NCI-H2081 treated with DMSO at 0.1 percent for 48 hours (cell line): Measurements from ENCODE around the gene UGT1A1.
A peak's percentile ranks its signal among the peaks of the same experiment; 100 is the strongest.
"Not testable (repeated sequence)": the region's sequence is repeated elsewhere in the genome, so short reads cannot be mapped to it uniquely, and the experiment has no call there.

ENCODE experiments used
- DNase-seq: peaks from one replicate; lab custom pipeline; 2025; lab: John Stamatoyannopoulos, UW

The UGT1A1 gene

DNA sequence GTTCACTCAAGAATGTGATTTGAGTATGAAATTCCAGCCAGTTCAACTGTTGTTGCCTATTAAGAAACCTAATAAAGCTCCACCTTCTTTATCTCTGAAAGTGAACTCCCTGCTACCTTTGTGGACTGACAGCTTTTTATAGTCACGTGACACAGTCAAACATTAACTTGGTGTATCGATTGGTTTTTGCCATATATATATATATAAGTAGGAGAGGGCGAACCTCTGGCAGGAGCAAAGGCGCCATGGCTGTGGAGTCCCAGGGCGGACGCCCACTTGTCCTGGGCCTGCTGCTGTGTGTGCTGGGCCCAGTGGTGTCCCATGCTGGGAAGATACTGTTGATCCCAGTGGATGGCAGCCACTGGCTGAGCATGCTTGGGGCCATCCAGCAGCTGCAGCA lies at the start of gene UGT1A1:
TSS of gene UGT1A1 (plus strand) at position 228 of the 400 bp plus-strand sequence. CDS start at position 246, 18 bp downstream.
- DNase-seq = no peak

DNA sequence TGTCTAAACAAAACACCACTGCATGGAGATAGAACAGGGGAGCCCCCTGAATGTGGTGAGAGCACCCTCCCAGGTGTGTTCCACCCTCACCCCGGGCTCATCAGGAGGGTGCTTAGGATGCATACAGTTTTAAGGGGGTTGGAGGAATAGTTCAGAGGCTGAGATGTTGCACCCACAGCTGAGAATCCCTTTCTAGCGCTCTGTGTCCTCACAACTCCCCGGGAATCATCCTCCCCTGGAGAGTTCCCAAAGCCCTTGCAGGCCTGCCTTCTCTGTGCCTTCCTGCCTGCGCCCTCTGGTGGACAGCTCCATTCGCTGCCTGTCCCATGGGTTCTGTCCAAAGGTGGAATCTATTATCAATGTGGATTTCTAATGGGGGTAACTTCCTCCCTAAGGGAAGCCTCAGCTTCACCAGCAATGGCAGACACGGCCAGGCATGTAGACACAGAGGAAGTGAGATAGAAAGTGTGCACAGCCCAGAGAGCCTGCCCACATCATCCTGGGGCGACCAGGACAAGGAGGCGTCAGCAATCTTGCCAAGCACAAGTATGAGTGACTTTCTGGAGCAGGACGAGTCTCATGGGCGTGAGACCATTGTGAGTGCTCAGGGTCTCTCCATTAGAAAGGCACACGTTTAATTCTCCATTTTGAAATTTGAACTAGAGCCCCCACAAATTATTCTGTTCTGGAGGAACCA lies 48.6 kb upstream of the UGT1A1 start:
- DNase-seq = peak; percentile 32

DNA sequence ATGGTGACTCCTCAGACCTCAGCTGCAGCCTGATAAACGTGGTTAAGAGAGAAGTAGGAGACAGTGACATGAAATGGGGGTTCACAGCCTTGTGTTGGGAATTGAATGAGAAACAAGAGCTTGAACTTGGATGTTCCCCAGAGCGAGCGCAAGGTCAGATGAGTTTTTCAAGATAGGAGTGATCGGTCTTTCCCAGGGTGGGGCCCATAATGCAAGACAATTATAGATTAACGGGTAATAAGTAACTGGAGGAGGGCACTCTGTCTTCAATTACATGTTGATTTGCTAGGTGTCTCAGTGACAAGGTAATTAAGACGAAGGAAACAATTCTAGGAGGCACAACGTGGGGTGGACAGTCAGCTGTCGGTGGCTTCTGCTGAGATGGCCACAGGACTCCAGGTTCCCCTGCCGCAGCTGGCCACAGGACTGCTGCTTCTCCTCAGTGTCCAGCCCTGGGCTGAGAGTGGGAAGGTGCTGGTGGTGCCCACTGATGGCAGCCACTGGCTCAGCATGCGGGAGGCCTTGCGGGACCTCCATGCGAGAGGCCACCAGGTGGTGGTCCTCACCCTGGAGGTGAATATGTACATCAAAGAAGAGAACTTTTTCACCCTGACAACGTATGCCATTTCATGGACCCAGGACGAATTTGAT lies 47.3 kb upstream of the UGT1A1 start, which contains the start of gene UGT1A5:
TSS of gene UGT1A5 (plus strand) at position 297 of the 651 bp plus-strand sequence. CDS start at position 382, 85 bp downstream.
- DNase-seq = no peak

DNA sequence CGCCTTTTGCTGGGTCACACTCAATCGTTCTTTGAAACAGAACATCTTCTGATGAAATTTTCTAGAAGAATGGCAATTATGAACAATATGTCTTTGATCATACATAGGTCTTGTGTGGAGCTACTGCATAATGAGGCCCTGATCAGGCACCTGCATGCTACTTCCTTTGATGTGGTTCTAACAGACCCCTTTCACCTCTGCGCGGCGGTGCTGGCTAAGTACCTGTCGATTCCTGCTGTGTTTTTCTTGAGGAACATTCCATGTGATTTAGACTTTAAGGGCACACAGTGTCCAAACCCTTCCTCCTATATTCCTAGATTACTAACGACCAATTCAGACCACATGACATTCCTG lies 46.8 kb upstream of the UGT1A1 start:
- no peak for DNase-seq

DNA sequence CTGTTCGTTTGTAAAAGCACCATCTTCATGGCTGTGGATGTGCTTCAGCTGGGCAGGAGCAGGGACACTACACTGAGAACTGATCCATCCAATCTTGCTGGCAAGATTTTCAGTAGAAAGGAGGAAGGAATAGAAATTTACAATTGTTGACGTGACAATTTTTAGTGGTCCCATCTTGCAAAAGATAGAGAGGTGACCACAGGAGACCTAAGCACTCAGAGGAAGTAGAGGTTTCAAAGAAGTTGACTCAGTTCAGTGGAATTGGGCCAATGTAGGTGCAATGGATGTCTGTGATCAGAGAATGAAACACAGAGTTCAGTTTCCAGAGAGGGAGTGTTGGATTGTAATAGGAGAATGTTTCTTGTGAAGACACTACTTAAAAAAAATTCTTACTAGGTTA lies 45.9 kb upstream of the UGT1A1 start:
- DNase-seq = no peak

DNA sequence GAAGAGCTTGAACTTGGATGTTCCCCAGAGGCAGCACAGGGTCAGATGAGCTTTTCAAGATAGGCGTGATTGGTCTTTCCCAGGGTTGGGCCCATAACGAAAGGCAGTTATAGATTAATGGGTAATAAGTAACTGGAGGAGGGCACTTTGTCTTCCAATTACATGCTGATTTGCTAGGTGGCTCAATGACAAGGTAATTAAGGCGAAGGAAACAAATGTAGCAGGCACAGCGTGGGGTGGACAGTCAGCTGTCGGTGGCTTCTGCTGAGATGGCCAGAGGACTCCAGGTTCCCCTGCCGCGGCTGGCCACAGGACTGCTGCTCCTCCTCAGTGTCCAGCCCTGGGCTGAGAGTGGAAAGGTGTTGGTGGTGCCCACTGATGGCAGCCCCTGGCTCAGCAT lies 41.5 kb upstream of the UGT1A1 start, which contains the start of gene UGT1A4:
TSS of gene UGT1A4 (plus strand) at position 185 of the 400 bp plus-strand sequence. CDS start at position 270, 85 bp downstream.
- DNase-seq = no peak

DNA sequence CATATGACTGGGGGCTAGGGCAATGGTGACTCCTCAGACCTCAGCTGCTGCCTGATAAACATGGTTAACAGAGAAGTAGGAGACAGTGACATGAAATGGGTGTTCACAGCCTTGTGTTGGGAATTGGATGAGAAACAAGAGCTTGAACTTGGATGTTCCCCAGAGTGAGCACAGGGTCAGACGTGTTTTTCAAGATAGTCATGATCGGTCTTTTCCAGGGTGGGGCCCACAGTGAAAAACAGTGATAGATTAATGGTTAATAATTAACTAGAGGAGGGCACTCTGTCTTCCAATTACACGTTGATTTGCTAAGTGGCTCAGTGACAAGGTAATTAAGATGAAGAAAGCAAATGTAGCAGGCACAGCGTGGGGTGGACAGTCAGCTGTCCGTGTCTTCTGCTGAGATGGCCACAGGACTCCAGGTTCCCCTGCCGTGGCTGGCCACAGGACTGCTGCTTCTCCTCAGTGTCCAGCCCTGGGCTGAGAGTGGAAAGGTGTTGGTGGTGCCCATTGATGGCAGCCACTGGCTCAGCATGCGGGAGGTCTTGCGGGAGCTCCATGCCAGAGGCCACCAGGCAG lies 31.3 kb upstream of the UGT1A1 start, which contains the start of gene UGT1A3:
TSS of gene UGT1A3 (plus strand) at position 320 of the 579 bp plus-strand sequence. CDS start at position 405, 85 bp downstream.
- no peak for DNase-seq

DNA sequence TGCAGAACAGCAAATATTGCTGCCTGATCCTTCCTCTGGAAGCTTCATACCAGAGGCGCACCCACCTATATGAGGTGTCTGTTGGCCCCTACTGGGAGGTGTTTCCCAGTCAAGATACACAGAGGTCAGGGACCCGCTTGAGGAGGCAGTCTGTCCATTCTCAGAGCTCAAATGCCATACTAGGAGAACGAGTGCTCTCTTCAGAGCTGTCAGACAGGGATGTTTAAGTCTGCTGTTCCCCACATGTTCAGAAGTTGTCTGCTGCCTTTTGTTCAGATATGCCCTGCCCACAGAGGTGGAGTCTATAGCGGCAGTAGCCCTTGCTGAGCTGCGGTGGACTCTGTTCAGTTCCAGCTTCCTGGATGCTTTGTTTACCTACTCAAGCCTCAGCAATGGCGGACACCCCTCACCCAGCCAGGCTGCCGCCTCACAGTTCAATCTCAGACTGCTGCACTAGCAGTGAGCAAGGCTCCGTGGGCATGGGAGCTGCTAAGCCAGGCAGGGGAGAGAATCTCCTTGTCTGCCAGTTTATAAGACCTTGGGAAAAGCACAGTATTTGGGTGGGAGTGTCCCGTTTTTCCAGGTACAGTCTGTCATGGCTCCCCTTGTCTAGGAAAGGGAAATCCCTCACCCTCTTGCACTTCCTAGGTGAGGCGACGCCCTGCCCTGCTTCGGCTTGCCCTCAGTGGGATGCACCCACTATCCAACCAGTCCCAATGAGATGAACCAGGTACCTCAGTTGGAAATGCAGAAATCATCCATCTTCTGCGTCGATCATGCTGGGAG lies 23.0 kb upstream of the UGT1A1 start:
- DNase-seq = not testable (repeated sequence)

DNA sequence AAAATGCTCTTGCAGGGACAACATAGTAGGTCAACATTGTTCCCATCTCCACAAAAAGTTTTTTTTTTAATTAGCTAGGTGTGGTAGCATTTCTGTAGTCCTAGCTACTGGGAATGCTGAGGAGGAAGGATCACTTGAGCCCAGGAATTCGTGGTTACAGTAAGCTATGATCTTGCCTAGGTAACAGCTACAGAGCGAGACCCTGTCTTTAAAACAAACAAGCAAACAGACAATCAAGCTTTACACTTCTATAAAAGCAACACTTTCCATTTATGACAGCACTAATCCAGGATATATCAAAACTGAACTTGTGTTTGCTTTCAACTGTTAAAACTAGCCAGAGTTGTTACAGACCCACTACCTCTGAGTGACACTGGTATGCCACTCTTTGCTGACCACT lies 19.2 kb upstream of the UGT1A1 start:
- no peak for DNase-seq

DNA sequence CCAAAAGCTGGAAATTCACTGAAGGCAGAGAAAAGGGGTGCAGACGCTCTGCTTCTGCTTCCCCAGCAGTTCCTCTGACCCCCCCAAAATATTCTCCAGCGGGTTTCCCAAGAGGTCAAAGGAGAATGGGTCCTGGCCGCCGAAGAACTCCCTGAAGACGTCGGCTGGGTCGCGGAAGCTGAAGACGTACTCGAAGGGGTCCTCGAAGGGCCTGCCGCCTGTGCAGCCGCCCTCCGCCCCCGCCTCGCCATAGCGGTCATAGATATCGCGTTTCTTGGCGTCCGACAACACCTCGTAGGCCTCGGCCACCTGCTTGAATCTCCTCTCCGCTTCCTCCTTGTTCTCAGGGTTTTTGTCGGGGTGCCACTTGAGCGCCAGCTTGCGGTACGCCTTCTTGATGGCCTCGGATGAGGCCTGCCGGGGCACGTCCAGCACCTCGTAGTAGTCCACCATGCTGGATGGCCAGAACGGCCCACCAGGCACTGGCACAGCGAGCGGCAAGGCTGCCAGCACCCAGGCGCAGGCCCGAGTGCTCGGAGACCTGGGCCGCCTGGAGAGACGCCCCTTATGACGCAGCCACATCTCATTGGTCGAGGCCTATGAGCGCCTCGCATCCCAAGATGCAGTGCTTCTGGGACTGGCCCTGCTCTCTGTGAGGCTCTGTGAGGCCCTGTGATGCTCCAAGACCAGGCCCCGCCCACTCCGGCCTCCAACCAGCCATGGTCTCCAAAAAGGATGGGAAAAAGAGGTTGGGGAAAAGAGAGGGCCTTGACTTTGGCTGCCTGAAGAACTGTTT lies 16.4 kb upstream of the UGT1A1 start:
- DNase-seq = no peak

DNA sequence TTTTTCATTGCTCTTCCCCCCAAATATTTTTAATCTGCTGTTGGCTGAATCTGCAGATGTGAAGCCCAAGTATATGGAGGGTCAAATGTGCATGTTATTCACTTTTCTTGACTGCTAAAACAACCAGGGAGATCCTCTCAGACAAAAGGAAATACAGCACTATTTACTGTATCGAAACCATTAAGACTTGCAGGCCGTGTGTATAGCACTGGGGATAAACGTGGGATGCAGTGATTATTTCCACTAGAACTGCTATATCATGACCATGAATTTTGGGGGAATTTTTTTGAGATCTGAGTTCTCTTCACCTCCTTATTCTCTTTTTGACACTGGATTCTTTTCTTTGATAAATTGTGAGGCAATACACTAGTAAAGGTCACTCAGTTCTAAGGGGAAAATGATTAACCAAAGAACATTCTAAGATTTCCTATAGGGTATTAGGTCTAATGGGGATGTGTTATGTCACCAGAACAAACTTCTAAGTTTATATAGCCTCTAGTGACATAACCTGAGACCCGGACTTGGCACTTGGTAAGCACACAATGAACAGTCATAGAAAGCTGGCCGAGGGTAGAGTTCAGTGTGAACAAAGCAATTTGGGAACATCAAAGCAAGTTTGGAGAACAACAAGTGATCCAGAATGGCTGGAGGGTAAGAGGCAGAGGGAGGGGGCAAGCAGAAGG lies 14.9 kb upstream of the UGT1A1 start:
- no peak for DNase-seq

DNA sequence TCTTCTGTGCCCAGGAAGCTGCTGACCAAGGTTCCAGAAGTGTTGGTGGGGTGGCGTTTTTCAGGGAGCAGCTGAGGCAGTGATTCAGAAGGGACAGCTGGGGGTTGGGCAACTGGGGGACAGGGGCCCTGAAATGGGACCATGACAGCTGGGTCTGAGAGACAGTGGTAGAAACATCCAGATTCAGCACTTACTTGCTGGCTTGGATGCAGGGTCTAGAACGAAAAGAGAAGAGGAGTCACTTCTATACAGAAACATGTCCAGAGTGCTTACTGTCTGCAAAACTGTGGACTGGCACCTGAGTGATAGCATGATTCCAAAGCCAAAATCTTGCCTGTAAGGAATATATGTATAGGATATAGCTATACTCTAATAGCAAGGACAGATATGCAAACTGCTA lies 14.2 kb upstream of the UGT1A1 start:
- DNase-seq = not testable (repeated sequence)

DNA sequence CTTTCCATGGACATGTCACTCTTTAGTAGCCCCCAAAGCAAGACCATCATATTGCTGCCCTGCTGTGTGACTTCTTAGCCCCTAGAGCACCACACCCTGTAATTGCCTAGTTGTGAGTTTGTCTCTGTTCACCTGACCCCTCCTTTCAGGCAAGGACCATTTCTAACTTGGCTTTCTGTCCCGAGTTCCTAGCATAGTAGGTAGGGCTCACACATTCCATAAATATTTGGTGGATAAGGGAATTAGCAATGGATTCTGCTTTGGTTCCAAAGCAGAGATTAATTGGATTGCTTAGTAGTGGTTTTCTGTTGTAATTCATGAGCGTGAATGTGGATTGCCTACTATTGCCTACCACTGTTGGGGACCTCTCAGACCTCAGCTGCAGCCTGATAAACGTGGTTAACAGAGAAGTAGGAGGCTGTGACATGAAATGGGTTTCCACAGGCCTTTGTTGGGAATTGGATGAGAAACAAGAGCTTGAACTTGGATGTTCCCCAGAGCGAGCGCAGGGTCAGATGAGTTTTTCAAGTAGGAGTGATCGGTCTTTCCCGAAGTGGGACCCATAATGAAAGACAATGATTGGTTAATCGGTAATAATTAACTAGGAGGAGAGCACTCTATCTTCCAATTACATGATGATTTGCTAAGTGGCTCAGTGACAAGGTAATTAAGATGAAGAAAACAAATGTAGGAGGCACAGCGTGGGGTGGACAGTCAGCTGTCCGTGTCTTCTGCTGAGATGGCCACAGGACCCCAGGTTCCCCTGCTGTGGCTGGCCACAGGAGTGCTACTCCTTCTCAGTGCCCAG lies 13.4 kb upstream of the UGT1A1 start:
- no peak for DNase-seq

DNA sequence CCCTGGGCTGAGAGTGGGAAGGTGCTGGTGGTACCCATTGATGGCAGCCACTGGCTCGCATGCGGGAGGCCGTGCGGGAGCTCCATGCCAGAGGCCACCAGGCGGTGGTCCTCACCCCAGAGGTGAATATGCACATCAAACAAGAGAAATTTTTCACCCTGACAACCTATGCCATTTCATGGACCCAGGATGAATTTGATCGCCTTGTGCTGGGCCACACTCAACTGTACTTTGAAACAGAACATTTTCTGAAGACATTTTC lies 12.9 kb upstream of the UGT1A1 start:
- DNase-seq = no peak

DNA sequence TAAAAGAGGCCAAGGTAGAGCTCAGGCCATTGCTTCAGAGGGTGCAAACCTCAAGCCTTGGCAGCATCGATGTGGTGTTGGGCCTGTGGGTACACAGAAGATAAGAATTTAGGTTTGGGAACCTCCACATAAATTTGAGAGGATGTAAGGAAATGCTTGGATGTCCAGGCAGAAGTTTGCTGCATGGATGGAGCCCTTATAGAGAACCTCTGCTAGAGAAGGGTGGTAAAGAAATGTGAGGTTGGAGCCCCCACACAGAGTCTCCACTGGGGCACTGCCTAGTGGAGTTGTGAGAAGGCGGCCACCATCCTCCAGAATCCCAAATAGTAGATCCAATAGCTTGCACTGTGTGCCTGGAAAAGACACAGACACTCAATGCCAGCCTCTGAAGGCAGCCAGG lies 9.4 kb upstream of the UGT1A1 start:
- DNase-seq = not testable (repeated sequence)

DNA sequence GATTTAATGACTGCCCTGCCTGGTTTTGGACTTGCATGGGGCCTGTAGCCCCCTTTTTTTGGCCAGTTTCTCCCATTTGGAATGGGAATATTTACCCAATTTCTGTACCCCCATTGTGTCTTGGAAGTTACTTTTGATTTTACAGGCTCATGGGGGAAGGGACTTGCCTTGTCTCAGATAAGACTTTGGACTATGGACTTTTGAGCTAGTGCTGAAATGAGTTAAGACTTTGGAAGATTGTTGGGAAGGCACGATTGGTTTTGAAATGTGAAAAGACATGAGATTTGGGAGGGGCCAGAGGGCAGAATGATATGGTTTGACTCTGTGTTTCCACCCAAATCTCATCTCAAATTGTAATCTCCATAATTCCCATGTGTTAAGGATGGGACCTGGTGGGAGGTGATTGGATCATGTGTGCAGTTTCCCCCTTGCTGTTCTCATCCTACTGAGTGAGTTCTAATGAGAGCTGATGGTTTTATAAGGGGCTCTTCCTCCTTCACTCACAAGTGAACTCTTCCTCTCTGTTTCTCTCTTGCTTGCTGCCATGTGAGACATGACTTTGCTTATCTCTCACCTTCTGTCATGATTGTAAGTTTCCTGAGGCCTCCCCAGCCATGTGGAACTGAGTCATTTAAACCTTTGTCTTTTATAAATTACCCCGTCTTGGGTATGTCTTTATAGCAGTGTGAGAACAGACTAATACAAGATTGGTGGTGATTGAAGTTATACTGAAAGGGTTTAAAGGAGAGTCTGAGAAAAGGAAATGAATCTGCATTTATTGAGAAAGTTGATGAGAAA lies 8.7 kb upstream of the UGT1A1 start:
- DNase-seq = not testable (repeated sequence)

DNA sequence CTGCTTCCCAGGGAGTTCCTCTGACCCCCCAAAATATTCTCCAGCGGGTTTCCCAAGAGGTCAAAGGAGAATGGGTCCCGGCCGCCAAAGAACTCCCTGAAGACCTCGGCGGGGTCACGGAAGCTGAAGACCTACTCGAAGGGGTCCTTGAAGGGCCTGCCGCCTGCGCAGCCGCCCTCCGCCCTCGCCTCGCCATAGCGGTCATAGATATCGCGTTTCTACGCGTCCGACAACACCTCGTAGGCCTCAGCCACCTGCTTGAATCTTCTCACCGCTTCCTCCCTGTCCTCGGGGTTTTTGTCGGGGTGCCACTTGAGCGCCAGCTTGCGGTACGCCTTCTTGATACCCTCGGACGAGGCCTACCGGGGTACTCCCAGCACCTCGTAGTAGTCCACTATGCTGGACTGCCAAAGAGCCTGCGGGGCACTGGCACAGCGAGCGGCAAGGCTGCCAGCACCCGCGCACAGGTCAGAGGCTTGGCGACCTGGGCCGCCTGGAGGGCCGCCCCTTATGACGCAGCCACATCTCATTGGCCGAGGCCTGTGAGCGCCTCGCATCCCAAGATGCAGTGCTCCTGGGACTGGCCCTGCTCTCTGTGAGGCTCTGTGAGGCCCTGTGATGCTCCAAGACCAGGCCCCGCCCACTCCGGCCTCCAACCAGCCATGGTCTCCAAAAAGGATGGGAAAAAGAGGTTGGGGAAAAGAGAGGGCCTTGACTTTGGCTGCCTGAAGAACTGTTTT lies 5.0 kb upstream of the UGT1A1 start:
- DNase-seq = no peak

DNA sequence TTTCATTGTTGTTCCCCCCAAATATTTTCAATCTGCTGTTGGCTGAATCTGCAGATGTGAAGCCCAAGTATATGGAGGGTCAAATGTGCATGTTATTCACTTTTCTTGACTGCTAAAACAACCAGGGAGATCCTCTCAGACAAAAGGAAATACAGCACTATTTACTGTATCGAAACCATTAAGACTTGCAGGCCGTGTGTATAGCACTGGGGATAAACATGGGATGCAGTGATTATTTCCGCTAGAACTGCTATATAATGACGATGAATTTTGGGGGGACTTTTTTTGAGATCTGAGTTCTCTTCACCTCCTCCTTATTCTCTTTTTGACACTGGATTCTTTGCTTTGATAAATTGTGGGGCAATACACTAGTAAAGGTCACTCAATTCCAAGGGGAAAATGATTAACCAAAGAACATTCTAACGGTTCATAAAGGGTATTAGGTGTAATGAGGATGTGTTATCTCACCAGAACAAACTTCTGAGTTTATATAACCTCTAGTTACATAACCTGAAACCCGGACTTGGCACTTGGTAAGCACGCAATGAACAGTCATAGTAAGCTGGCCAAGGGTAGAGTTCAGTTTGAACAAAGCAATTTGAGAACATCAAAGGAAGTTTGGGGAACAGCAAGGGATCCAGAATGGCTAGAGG lies 3.5 kb upstream of the UGT1A1 start:
- no peak for DNase-seq
